ENCODE measurements around the gene TFEB. TPM values are rescaled to one million over a fixed set of nuclear protein-coding genes. Genes with fewer than 3 reads are reported as not detected.

TFEB gene
- total and polyA plus RNA-seq, 2 of the 8 experiments (the other 6 are each of a cell fraction or from before 2014, with no cell fraction given): 2.3 to 6.7 TPM

DNA sequence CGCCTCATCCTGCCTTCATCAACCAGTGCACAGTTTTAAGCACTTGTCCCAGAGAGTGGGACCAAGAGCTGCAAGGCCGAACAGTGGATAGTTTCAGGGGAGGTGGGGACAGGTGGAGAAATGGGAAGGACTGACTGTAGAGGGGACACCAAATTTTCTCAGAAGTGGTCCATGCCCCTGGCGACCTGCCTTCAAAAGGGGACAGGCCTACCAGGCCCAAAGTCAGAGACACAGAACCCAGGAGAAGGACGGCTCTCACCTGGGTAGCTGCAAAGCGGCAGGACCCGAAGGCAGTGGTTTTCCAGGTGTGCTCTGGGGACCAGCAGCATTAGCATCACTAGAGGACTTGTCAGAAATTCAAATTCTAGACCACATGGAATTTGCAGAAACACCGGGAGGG is 5.8 kb downstream of the TFEB start:
- Histone ChIP-seq H3K4ac (replicated peaks; ENCODE audit: insufficient read length, low read depth, low read length) (no peak overlapping the region), H2BK5ac (ENCODE audit: low read depth, low read length) (no peak overlapping the region), H3K79me2 (ENCODE audit: control insufficient read depth in 1 of 2, insufficient read depth in 2 of 2, low read length in 2 of 2) (no peaks in the 10 kb centered on the region), H3K18ac (ENCODE audit: extremely low read depth, low read length) (peak overlapping the region; percentile 75; the same call in 1 of the 2 replicates), H4K91ac (replicated peaks; ENCODE audit: insufficient read length, low read length) (peak overlapping the region; percentile 78), H3K27ac (ENCODE audit: low read depth, low read length) (no peak overlapping the region), H3K27me3 (replicated peaks in 1 of 4; ENCODE audit: control insufficient read depth in 3 of 4, extremely low read depth in 1 of 4, insufficient read depth in 3 of 4, low read length in 3 of 4) (peaks cover 0 to 4% (median 2%) of the 10 kb centered on the region in 4 experiments; a peak in 3 of 7 replicates), H2BK12ac (ENCODE audit: low read depth, low read length) (no peak overlapping the region), H2AK5ac (ENCODE audit: low read depth, low read length) (no peak overlapping the region), H2BK15ac (ENCODE audit: low read length) (peak overlapping the region; percentile 97; the same call in 1 of the 2 replicates), H2AFZ (ENCODE audit: low read length) (no peak overlapping the region), H3K56ac (replicated peaks; ENCODE audit: insufficient read length, low read depth, low read length) (no peak overlapping the region), H3K9me3 (ENCODE audit: insufficient read depth in 2 of 2, low read depth in 1 of 2, low read length in 1 of 2) (no peaks in the 10 kb centered on the region), H4K20me1 (replicated peaks in 1 of 2; ENCODE audit: control insufficient read depth in 1 of 2, insufficient read depth in 2 of 2, low read length in 2 of 2) (peaks cover 0 to 2% of the 10 kb centered on the region in 2 experiments), H4K5ac (ENCODE audit: insufficient read length, low read depth, low read length) (peak overlapping the region; percentile 23), H3K4me3 (ENCODE audit: extremely low read depth in 1 of 4, insufficient read depth in 2 of 4, low read depth in 3 of 4, low read length in 4 of 4) (0 out of 8 replicates have a peak overlapping the region, but pooled peaks of 1 of the 4 experiments have one; percentile 10), H3K36me3 (ENCODE audit: control insufficient read depth in 2 of 4, insufficient read depth in 4 of 4, low read length in 3 of 4) (no peaks in the 10 kb centered on the region), H4K8ac (ENCODE audit: extremely low read depth, insufficient read depth, low read length) (no peak overlapping the region), H3K4me1 (replicated peaks in 1 of 4; ENCODE audit: control insufficient read depth in 3 of 4, insufficient read depth in 4 of 4, low read length in 3 of 4) (peaks cover 12 to 37% (median 23%) of the 10 kb centered on the region in 4 experiments), H3K9ac (replicated peaks in 1 of 4; ENCODE audit: extremely low read depth in 1 of 4, low read depth in 3 of 4, low read length in 3 of 4) (no peak overlapping the region), H3K14ac (ENCODE audit: insufficient read length) (no peak overlapping the region), H2BK120ac (replicated peaks; ENCODE audit: low read depth, low read length) (no peak overlapping the region), H3K23me2 (ENCODE audit: low read depth, low read length) (peaks cover 6% of the 10 kb centered on the region; the same call in 1 of the 2 replicates), H3K79me1 (ENCODE audit: low read depth, low read length) (no peaks in the 10 kb centered on the region), H2BK20ac (ENCODE audit: low read length) (peak overlapping the region; percentile 80; the same call in 1 of the 2 replicates), H3K4me2 (ENCODE audit: insufficient read depth in 1 of 2, low read depth in 2 of 2, low read length in 2 of 2) (peak overlapping the region; percentile 6 to 33; a peak in 1 of 4 replicates), H3K23ac (ENCODE audit: insufficient read length) (no peak overlapping the region)
- CTCF ChIA-PET (ENCODE audit: partially characterized antibody): interaction anchor here (0.6 to 3.0 kb wide), 3 partner anchors 24 to 362 kb away, joined by 3 to 15 read pairs (median 3); no protein-coding TSS in a partner anchor
- DNase-seq (ENCODE audit: low read depth in 1 of 2, low spot score in 2 of 2) (no peak), FAIRE-seq (no peak)
- 62% methylated on average over 7 of the region's 7 CpGs; no CpG with 5 or more reads in 1 of the 2 experiments for WGBS, 2 experiments (ENCODE audit: extremely low coverage in 1 of 2, insufficient coverage in 1 of 2, insufficient read length in 1 of 2, insufficient replicate concordance in 2 of 2, low coverage in 1 of 2, low lambda C conversion rate in 2 of 2, missing lambda C conversion rate in 1 of 2)
- POLR2A ChIA-PET (ENCODE audit: partially characterized antibody): no interaction called here
